ENCODE measurements around the gene TEX36.
"Not testable (repeated sequence)": the region's sequence is repeated elsewhere in the genome, so short reads cannot be mapped to it uniquely, and the experiment has no call there.

The TEX36 gene

GRCh38 chr10:125672884-125673283, 10.1 kb downstream of the TEX36 start:
- DNase-seq (ENCODE audit: insufficient read length, low spot score) (no peak), FAIRE-seq (no peak)
- TF ChIP-seq POLR2AphosphoS5 (IDR thresholded peaks at IDR 0.05; ENCODE audit: low read depth, low read length) (no peak), PAX5 (IDR thresholded peaks at IDR 0.05; ENCODE audit: insufficient read depth, low read length, severe bottlenecking) (no peak), POLR2A (IDR thresholded peaks at IDR 0.05; ENCODE audit: low read depth, low read length) (no peak), TAF1 (IDR thresholded peaks at IDR 0.05; ENCODE audit: low read depth, low read length) (no peak), SPI1 (IDR thresholded peaks at IDR 0.05; ENCODE audit: low read depth, low read length) (no peak)

GRCh38 chr10:125662584-125662983, 20.4 kb downstream of the TEX36 start:
- TF ChIP-seq POLR2AphosphoS5 (IDR thresholded peaks at IDR 0.05; ENCODE audit: low read depth, low read length) (no peak), PAX5 (IDR thresholded peaks at IDR 0.05; ENCODE audit: insufficient read depth, low read length, severe bottlenecking) (no peak), TAF1 (IDR thresholded peaks at IDR 0.05; ENCODE audit: low read depth, low read length) (no peak), SPI1 (IDR thresholded peaks at IDR 0.05; ENCODE audit: low read depth, low read length) (no peak), POLR2A (IDR thresholded peaks at IDR 0.05; ENCODE audit: low read depth, low read length) (no peak), POU2F2 (IDR thresholded peaks at IDR 0.05; ENCODE audit: low read depth, low read length) (no peak)
- FAIRE-seq (no peak), DNase-seq (ENCODE audit: insufficient read length, low spot score) (no peak)

- FAIRE-seq (no peak), DNase-seq (ENCODE audit: insufficient read length, low spot score) (no peak)
- TF ChIP-seq SPI1 (IDR thresholded peaks at IDR 0.05; ENCODE audit: low read depth, low read length) (no peak), POLR2A (IDR thresholded peaks at IDR 0.05; ENCODE audit: low read depth, low read length) (no peak), PAX5 (IDR thresholded peaks at IDR 0.05; ENCODE audit: insufficient read depth, low read length, severe bottlenecking) (no peak), POU2F2 (IDR thresholded peaks at IDR 0.05; ENCODE audit: low read depth, low read length) (no peak), POLR2AphosphoS5 (IDR thresholded peaks at IDR 0.05; ENCODE audit: low read depth, low read length) (no peak), TAF1 (IDR thresholded peaks at IDR 0.05; ENCODE audit: low read depth, low read length) (no peak)
Observed at GRCh38 chr10:125661941-125662515, 20.9 kb downstream of the TEX36 start.

- no peak for FAIRE-seq
- TF ChIP-seq TAF1 (IDR thresholded peaks at IDR 0.05; ENCODE audit: low read depth, low read length) (no peak), PAX5 (IDR thresholded peaks at IDR 0.05; ENCODE audit: insufficient read depth, low read length, severe bottlenecking) (no peak), POLR2AphosphoS5 (IDR thresholded peaks at IDR 0.05; ENCODE audit: low read depth, low read length) (no peak), SPI1 (IDR thresholded peaks at IDR 0.05; ENCODE audit: low read depth, low read length) (no peak), POLR2A (IDR thresholded peaks at IDR 0.05; ENCODE audit: low read depth, low read length) (no peak), POU2F2 (IDR thresholded peaks at IDR 0.05; ENCODE audit: low read depth, low read length) (no peak)
- no peak for DNase-seq (ENCODE audit: insufficient read length, low spot score)
Observed at GRCh38 chr10:125661431-125661940, 21.5 kb downstream of the TEX36 start.

GRCh38 chr10:125659071-125659470, 23.9 kb downstream of the TEX36 start:
- TF ChIP-seq TAF1 (IDR thresholded peaks at IDR 0.05; ENCODE audit: low read depth, low read length) (no peak), SPI1 (IDR thresholded peaks at IDR 0.05; ENCODE audit: low read depth, low read length) (no peak), POU2F2 (IDR thresholded peaks at IDR 0.05; ENCODE audit: low read depth, low read length) (no peak)
- no peak for DNase-seq (ENCODE audit: insufficient read length, low spot score)
- FAIRE-seq: no peak

GRCh38 chr10:125656523-125656922, 26.4 kb downstream of the TEX36 start:
- FAIRE-seq (no peak), DNase-seq (ENCODE audit: insufficient read length, low spot score) (no peak)
- TF ChIP-seq POLR2A (IDR thresholded peaks at IDR 0.05; ENCODE audit: low read depth, low read length): no peak
- TF ChIP-seq TAF1 (IDR thresholded peaks at IDR 0.05; ENCODE audit: low read depth, low read length): no peak
- no peak for TF ChIP-seq PAX5 (IDR thresholded peaks at IDR 0.05; ENCODE audit: insufficient read depth, low read length, severe bottlenecking)
- TF ChIP-seq POLR2AphosphoS5 (IDR thresholded peaks at IDR 0.05; ENCODE audit: low read depth, low read length): no peak
- TF ChIP-seq SPI1 (IDR thresholded peaks at IDR 0.05; ENCODE audit: low read depth, low read length): no peak
- TF ChIP-seq POU2F2 (IDR thresholded peaks at IDR 0.05; ENCODE audit: low read depth, low read length): no peak

GRCh38 chr10:125653113-125653512, 29.9 kb downstream of the TEX36 start:
- FAIRE-seq; DNase-seq (ENCODE audit: insufficient read length, low spot score): not testable (repeated sequence)

GRCh38 chr10:125646311-125646710, 36.7 kb downstream of the TEX36 start:
- TF ChIP-seq POU2F2 (IDR thresholded peaks at IDR 0.05; ENCODE audit: low read depth, low read length): no peak
- no peak for TF ChIP-seq POLR2AphosphoS5 (IDR thresholded peaks at IDR 0.05; ENCODE audit: low read depth, low read length)
- TF ChIP-seq POLR2A (IDR thresholded peaks at IDR 0.05; ENCODE audit: low read depth, low read length): no peak
- no peak for TF ChIP-seq PAX5 (IDR thresholded peaks at IDR 0.05; ENCODE audit: insufficient read depth, low read length, severe bottlenecking)
- TF ChIP-seq TAF1 (IDR thresholded peaks at IDR 0.05; ENCODE audit: low read depth, low read length): no peak
- no peak for TF ChIP-seq SPI1 (IDR thresholded peaks at IDR 0.05; ENCODE audit: low read depth, low read length)
- FAIRE-seq (no peak), DNase-seq (ENCODE audit: insufficient read length, low spot score) (no peak)

GRCh38 chr10:125641398-125641797, 41.6 kb downstream of the TEX36 start:
- TF ChIP-seq PAX5 (IDR thresholded peaks at IDR 0.05; ENCODE audit: insufficient read depth, low read length, severe bottlenecking): no peak
- no peak for TF ChIP-seq SPI1 (IDR thresholded peaks at IDR 0.05; ENCODE audit: low read depth, low read length)
- DNase-seq (ENCODE audit: insufficient read length, low spot score) (no peak), FAIRE-seq (no peak)

GRCh38 chr10:125640653-125641052, 42.3 kb downstream of the TEX36 start:
- no peak for TF ChIP-seq POLR2AphosphoS5 (IDR thresholded peaks at IDR 0.05; ENCODE audit: low read depth, low read length)
- TF ChIP-seq PAX5 (IDR thresholded peaks at IDR 0.05; ENCODE audit: insufficient read depth, low read length, severe bottlenecking): no peak
- no peak for TF ChIP-seq POU2F2 (IDR thresholded peaks at IDR 0.05; ENCODE audit: low read depth, low read length)
- TF ChIP-seq TAF1 (IDR thresholded peaks at IDR 0.05; ENCODE audit: low read depth, low read length): no peak
- TF ChIP-seq POLR2A (IDR thresholded peaks at IDR 0.05; ENCODE audit: low read depth, low read length): no peak
- TF ChIP-seq SPI1 (IDR thresholded peaks at IDR 0.05; ENCODE audit: low read depth, low read length): no peak
- FAIRE-seq: no peak
- no peak for DNase-seq (ENCODE audit: insufficient read length, low spot score)

Data from GM12891 (cell line).